GM23338 (cell line): ENCODE data around the gene SLC41A3.

ENCODE experiments used
- CTCF ChIP-seq, 2 experiments: fragments of 200-600 bp in 1 of 2; sonication (generic) in 1 of 2; conservative IDR thresholded peaks; 2 replicates each; pipeline versions ENCODE4 v1.5.1 to v1.6.1; 2016 to 2017; ENCODE audit warnings: antibody characterized with exemption in 2 of 2, low read depth in 2 of 2, mild to moderate bottlenecking in 2 of 2, moderate library complexity in 1 of 2
- EZH2phosphoT487 ChIP-seq: fragments of 200-600 bp; sonication (generic); IDR thresholded peaks from one replicate; pipeline ENCODE4 v1.8.1; 2018; ENCODE audit warnings: antibody characterized with exemption; ENCODE audit not compliant: unreplicated experiment
- POLR2AphosphoS5 ChIP-seq: IDR thresholded peaks from 2 replicates; pipeline ENCODE4 v1.6.1; 2016; ENCODE audit warnings: antibody characterized with exemption, low read depth

- TF ChIP-seq POLR2AphosphoS5 (no peak), CTCF (conservative IDR thresholded peaks at IDR 0.05; ENCODE audit: low read depth in 2 of 2) (no peak), EZH2phosphoT487 (no peak)
Observed at GRCh38 chr3:126040386-126040785, 43.5 kb downstream of the SLC41A3 start.
